Upper lobe of left lung (tissue), 4 donors: ENCODE measurements around the gene VAT1L.

ENCODE experiments used
- EP300 ChIP-seq, 4 donors: sonication (generic); formaldehyde crosslinking; IDR thresholded peaks; one replicate each; pipeline ENCODE4 v1.5.1; 2017; ENCODE audit warnings: antibody characterized with exemption in 4 of 4, control low read depth in 2 of 4
- POLR2A ChIP-seq, 4 donors: fragments of 450-650 bp; IDR thresholded peaks; one replicate each; pipeline ENCODE4 v1.5.1; 2016 to 2017; ENCODE audit warnings: antibody characterized with exemption in 4 of 4, mild to moderate bottlenecking in 2 of 4
- POLR2AphosphoS5 ChIP-seq, 2 donors: sonication (generic); formaldehyde crosslinking; IDR thresholded peaks; one replicate each; pipeline ENCODE4 v1.5.1; 2017; ENCODE audit warnings: antibody characterized with exemption in 2 of 2
- TF ChIP-seq, protein P1 (sequence below), 6 experiments: fragments of 450-650 bp in 4 of 6; fragments of 200-600 bp in 2 of 6; sonication (generic) in 2 of 6; IDR thresholded peaks; one replicate each; pipeline ENCODE4 v1.5.1; 2016 to 2019; ENCODE audit warnings: antibody characterized with exemption in 6 of 6

DNA sequence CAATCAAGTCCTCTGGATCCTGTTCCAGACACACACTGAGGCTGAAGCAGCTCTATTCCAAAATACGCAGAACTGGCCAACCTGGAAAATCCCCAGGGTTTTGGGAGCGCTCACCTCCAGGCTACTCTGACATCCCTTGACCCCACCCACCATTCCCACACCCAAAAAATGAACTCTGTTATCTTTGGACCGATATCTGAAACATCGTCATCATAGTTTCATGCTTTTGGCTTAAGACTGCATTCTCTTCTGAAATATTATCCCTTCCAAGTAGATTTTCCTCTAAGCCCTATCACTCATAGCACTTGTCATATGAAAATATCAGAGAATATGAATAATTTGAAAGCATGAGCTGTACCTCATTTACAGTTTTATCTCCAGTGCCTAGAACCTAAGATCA is 34.7 kb downstream of the VAT1L start:
- TF ChIP-seq, protein P1, sequence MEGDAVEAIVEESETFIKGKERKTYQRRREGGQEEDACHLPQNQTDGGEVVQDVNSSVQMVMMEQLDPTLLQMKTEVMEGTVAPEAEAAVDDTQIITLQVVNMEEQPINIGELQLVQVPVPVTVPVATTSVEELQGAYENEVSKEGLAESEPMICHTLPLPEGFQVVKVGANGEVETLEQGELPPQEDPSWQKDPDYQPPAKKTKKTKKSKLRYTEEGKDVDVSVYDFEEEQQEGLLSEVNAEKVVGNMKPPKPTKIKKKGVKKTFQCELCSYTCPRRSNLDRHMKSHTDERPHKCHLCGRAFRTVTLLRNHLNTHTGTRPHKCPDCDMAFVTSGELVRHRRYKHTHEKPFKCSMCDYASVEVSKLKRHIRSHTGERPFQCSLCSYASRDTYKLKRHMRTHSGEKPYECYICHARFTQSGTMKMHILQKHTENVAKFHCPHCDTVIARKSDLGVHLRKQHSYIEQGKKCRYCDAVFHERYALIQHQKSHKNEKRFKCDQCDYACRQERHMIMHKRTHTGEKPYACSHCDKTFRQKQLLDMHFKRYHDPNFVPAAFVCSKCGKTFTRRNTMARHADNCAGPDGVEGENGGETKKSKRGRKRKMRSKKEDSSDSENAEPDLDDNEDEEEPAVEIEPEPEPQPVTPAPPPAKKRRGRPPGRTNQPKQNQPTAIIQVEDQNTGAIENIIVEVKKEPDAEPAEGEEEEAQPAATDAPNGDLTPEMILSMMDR (IDR thresholded peaks at IDR 0.05) = no peak
- TF ChIP-seq POLR2AphosphoS5 (IDR thresholded peaks at IDR 0.05) (no peak), EP300 (IDR thresholded peaks at IDR 0.05) (no peak), POLR2A (IDR thresholded peaks at IDR 0.05) (no peak)
